HepG2 (cell line): ENCODE results near the gene GABBR2. TPM values are rescaled to one million over a fixed set of nuclear protein-coding genes. Genes with fewer than 3 reads are reported as not detected.
"Not testable (repeated sequence)": the region's sequence is repeated elsewhere in the genome, so short reads cannot be mapped to it uniquely, and the experiment has no call there.

Experiments
- ATAC-seq: fragments of 200-7000 bp; cut with Tn5 transposase; 3 replicates; pipeline ENCODE4 v1.9.1; 2020; ENCODE audit warnings: mild to moderate bottlenecking, moderate library complexity
- BruUV-seq: library from RNA; stranded (reverse); fragments of 400-500 nt; replicated peaks from 2 replicates; lab custom pipeline; 2021; lab: Mats Ljungman, UMichigan
- CTCF ChIA-PET: fragments of 300-600 bp; formaldehyde crosslinking; extraction: SDS; loops from one replicate; lab custom pipeline; 2021; ENCODE audit warnings: low total read pairs, inconsistent platforms, low intra/inter-chr PET ratio; lab: Yijun Ruan, JAX
- POLR2A ChIA-PET: fragments of 350-600 bp; sonication (Branson Sonifier 250); formaldehyde crosslinking; loops from one replicate; lab custom pipeline; 2020; ENCODE audit warnings: antibody characterized with exemption, inconsistent platforms; lab: Yijun Ruan, JAX
- DNase-seq: peaks from one replicate; pipeline ENCODE4 v3.0.0-alpha.2; 2015; ENCODE audit warnings: low spot score
- FAIRE-seq: peaks from 3 replicates; lab custom pipeline; 2011; peaks lifted over from hg19 to GRCh38; lab: Jason Lieb, UNC
- H2AFZ ChIP-seq: one replicate; pipeline ENCODE4 v1.6.1; 2011; ENCODE audit warnings: low read length, inconsistent platforms
- H3K27ac ChIP-seq: fragments of 300-600 bp; 3 replicates; pipeline ENCODE4 v1.8.0; 2011; ENCODE audit warnings: mixed run types, mild to moderate bottlenecking, mixed read lengths, low read length, inconsistent platforms; ENCODE audit not compliant: insufficient read depth; ENCODE audit errors: extremely low read length
- H3K27me3 ChIP-seq, 2 experiments: fragments of 200-600 bp in 1 of 2; 2 replicates in 1 of 2; 3 replicates in 1 of 2; pipeline versions ENCODE4 v1.6.0 to v1.8.0; 2011; ENCODE audit warnings: low read length in 2 of 2, mild to moderate bottlenecking in 2 of 2, moderate library complexity in 2 of 2, inconsistent platforms in 1 of 2; ENCODE audit not compliant: insufficient read depth in 2 of 2, control insufficient read depth in 1 of 2
- H3K36me3 ChIP-seq, 2 experiments: fragments of 200-600 bp in 1 of 2; replicated peaks in 1 of 2; 2 replicates in 1 of 2; 3 replicates in 1 of 2; pipeline versions ENCODE4 v1.5.1 to v1.8.0; 2011; ENCODE audit warnings: low read length in 2 of 2, inconsistent platforms in 1 of 2; ENCODE audit not compliant: insufficient read depth in 2 of 2, control insufficient read depth in 1 of 2
- H3K4me1 ChIP-seq: 2 replicates; pipeline ENCODE4 v1.5.1; 2012; ENCODE audit warnings: low read length, inconsistent platforms; ENCODE audit not compliant: insufficient read depth
- H3K4me2 ChIP-seq: 2 replicates; pipeline ENCODE4 v1.6.0; 2011; ENCODE audit warnings: low read depth, low read length, inconsistent platforms
- H3K4me3 ChIP-seq, 3 experiments: fragments of 200-600 bp in 1 of 3; sonication (generic), shearing (Covaris generic) in 1 of 3; replicated peaks in 1 of 3; 2 replicates each; pipeline ENCODE4 v1.5.1; 2011 to 2016; ENCODE audit warnings: low read length in 3 of 3, inconsistent platforms in 2 of 3, low read depth in 2 of 3, mild to moderate bottlenecking in 2 of 3, control low read depth in 1 of 3, mixed read lengths in 1 of 3; ENCODE audit not compliant: insufficient read depth in 1 of 3
- H3K79me2 ChIP-seq: one replicate; pipeline ENCODE4 v1.6.1; 2011; ENCODE audit warnings: low read length, inconsistent platforms; ENCODE audit not compliant: insufficient read depth
- H3K9ac ChIP-seq: 2 replicates; pipeline ENCODE4 v1.6.0; 2011; ENCODE audit warnings: mild to moderate bottlenecking, low read depth, low read length, inconsistent platforms; ENCODE audit not compliant: insufficient read depth
- H3K9me3 ChIP-seq: 2 replicates; pipeline ENCODE4 v1.5.1; 2012; ENCODE audit warnings: mild to moderate bottlenecking, low read length
- H4K20me1 ChIP-seq: 2 replicates; pipeline ENCODE4 v1.6.0; 2011; ENCODE audit warnings: inconsistent platforms, mild to moderate bottlenecking, low read length, moderate library complexity; ENCODE audit not compliant: insufficient read depth
- SAP130 ChIP-seq: IDR thresholded peaks from 2 replicates; pipeline ENCODE4 v1.6.1; 2016; ENCODE audit warnings: low read depth
- TARDBP ChIP-seq: sonication (generic); formaldehyde crosslinking; IDR thresholded peaks from 2 replicates; pipeline ENCODE4 v1.8.0; 2022; ENCODE audit warnings: mild to moderate bottlenecking, missing genetic modification reagents
- ZBTB37 ChIP-seq: sonication (generic); formaldehyde crosslinking; IDR thresholded peaks from 2 replicates; pipeline ENCODE4 v1.4.0; 2020; ENCODE audit warnings: mild to moderate bottlenecking, missing genetic modification reagents
- ZFP82 ChIP-seq: sonication (generic); formaldehyde crosslinking; IDR thresholded peaks from 2 replicates; pipeline ENCODE4 v1.5.1; 2020; ENCODE audit warnings: mild to moderate bottlenecking, missing genetic modification reagents, borderline replicate concordance
- ZNF451 ChIP-seq: sonication (generic); formaldehyde crosslinking; IDR thresholded peaks from 2 replicates; pipeline ENCODE4 v1.5.0; 2020; ENCODE audit warnings: mild to moderate bottlenecking, missing genetic modification reagents
- ZNF615 ChIP-seq: sonication (generic); formaldehyde crosslinking; IDR thresholded peaks from 2 replicates; pipeline ENCODE4 v1.5.0; 2020; ENCODE audit warnings: mild to moderate bottlenecking, missing genetic modification reagents, borderline replicate concordance
- WGBS: methylation state at CpG from one replicate; pipeline ENCODE4 v1.1.6; 2017; ENCODE audit warnings: low lambda C conversion rate; 5-methylcytosine and 5-hydroxymethylcytosine counted together
- in situ Hi-C: cut with HindIII; loops from 2 replicates; pipeline ENCODE4 v1.10.0; 2017; ENCODE audit warnings: low pct_unique_long_range_greater_than_20kb; ENCODE audit not compliant: extremely low pct_ligation_motif_present
- intact Hi-C: fragments of 100-400 bp; cut with micrococcal nuclease; formaldehyde crosslinking; loops from one replicate; pipeline ENCODE4 v1.10.0; 2022; ENCODE audit not compliant: unreplicated experiment
- polyA plus RNA-seq, 8 experiments: library from polyadenylated mRNA; depleted of rRNA in 3 of 8; stranded (reverse) in 7 of 8; unstranded in 1 of 8; fragments of >200 nt; fragmentation: Illumina TruSeq in 4 of 8; extraction: Trizol in 4 of 8; gene quantifications; 2 replicates each; pipeline versions ENCODE4 v1.2.1 to v1.2.3, GENCODE V29; 2011 to 2016; ENCODE audit warnings: low read depth in 4 of 8, missing spikeins in 1 of 8, mixed read lengths in 1 of 8; ENCODE audit not compliant: insufficient read depth in 1 of 8
- total RNA-seq, 5 experiments: library from RNA; depleted of rRNA; stranded (reverse); fragments of >200 nt; fragmentation: Illumina TruSeq; extraction: Trizol; gene quantifications; 2 replicates each; pipeline ENCODE4 v1.2.3, GENCODE V29; 2016; ENCODE audit warnings: low read depth in 1 of 5
- TF ChIP-seq, protein P1 (sequence below): sonication (generic); formaldehyde crosslinking; IDR thresholded peaks from 2 replicates; pipeline ENCODE4 v1.8.0; 2023; ENCODE audit warnings: mild to moderate bottlenecking, missing genetic modification reagents
- TF ChIP-seq, protein P2 (sequence below): IDR thresholded peaks from 2 replicates; pipeline ENCODE4 v1.6.1; 2016; ENCODE audit warnings: low read depth, missing genetic modification reagents, missing compliant biosample characterization

GABBR2 gene
- total and polyA plus RNA-seq, 2 of the 13 experiments (the other 11 are each of a cell fraction or from before 2014, with no cell fraction given): 0.02 TPM; not detected in 1

- TF ChIP-seq, protein P1, sequence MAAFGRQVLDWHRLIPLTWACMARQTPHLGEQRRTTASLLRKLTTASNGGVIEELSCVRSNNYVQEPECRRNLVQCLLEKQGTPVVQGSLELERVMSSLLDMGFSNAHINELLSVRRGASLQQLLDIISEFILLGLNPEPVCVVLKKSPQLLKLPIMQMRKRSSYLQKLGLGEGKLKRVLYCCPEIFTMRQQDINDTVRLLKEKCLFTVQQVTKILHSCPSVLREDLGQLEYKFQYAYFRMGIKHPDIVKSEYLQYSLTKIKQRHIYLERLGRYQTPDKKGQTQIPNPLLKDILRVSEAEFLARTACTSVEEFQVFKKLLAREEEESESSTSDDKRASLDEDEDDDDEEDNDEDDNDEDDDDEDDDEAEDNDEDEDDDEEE (CRISPR knock-in tag): no peak
- TF ChIP-seq TARDBP (CRISPR knock-in tag) (no peak), ZNF615 (CRISPR knock-in tag) (no peak), ZFP82 (no peak)
Measured at GRCh38 chr9:98501819-98502218, 206.9 kb downstream of the GABBR2 start (continued).

DNA sequence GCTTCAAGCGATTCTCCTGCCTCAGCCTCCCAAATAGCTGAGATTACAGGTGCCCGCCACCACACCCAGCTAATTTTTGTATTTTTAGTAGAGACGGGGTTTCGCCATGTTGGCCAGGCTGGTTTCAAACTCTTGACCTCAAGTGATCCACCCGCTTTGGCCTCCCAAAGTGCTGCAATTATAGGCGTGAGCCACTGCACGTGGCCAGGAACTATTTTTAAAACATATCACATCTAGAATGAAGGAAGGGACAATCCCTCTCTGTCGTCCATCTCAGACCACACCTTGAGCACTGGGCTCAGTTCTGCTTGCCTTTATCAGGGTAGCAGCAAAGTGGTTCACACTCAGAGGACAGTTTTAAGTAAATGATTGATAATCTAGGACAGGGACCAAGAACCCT, 207.5 kb downstream of the GABBR2 start:
- H2AFZ ChIP-seq, ATAC-seq, H3K4me3 ChIP-seq, H3K9ac ChIP-seq, H3K79me2 ChIP-seq, intact Hi-C loops, H3K4me2 ChIP-seq, H3K4me1 ChIP-seq, H3K27ac ChIP-seq, H3K36me3 ChIP-seq, POLR2A ChIA-PET, in situ Hi-C loops, H4K20me1 ChIP-seq, DNase-seq, BruUV-seq, H3K27me3 ChIP-seq, H3K9me3 ChIP-seq, FAIRE-seq, CTCF ChIA-PET: not testable (repeated sequence)
- WGBS: 41% methylated on average over 8 of the region's 8 CpGs

DNA sequence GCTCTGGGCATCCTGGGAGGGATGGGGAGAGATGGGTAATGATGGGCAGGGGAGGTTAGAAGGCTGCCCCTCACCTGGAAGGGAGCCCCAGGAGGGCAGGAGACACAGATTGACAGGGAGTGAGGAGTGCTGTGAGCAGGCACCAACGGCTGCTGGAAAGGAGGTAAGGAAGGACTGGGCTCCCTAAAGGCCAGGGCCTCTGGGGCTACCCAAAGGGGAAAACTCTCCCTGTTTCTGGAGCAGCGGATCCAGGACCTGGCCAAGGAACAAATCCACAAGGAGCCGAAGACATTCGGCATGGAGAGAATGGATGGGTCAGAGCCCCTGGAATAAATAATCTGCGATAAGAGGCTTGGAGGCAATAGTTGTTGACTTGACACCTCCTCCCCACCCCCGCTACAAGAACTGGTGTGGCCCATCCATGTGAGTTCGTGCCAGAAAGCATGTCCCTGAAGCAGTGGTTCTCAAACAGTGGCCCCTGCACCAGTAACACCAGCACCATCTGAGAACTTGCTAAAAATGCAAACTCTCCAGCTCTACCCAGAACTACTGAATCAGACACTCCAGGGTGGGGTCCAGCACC, 208.3 kb downstream of the GABBR2 start:
- no TSS peak for BruUV-seq
- in situ Hi-C loops: no loop called here
- no peak for FAIRE-seq
- intact Hi-C loops: no loop called here
- Histone ChIP-seq H3K79me2 (no peaks in the 10 kb centered on the region), H4K20me1 (no peaks in the 10 kb centered on the region), H2AFZ (no peak overlapping the region), H3K27me3 (peaks cover 0 to 6% of the 10 kb centered on the region in 2 experiments; a peak in 1 of 5 replicates), H3K9me3 (no peaks in the 10 kb centered on the region), H3K36me3 (no peaks in the 10 kb centered on the region), H3K9ac (no peak overlapping the region), H3K4me2 (no peak overlapping the region), H3K4me3 (no peak overlapping the region), H3K27ac (no peak overlapping the region), H3K4me1 (no peaks in the 10 kb centered on the region)
- no peak for DNase-seq
- 48% methylated on average over 6 of the region's 7 CpGs for WGBS
- ChIA-PET CTCF (no interaction called here), POLR2A (no interaction called here)
- ATAC-seq: no peak
- TF ChIP-seq ZBTB37 (CRISPR knock-in tag) (no peak), SAP130 (no peak), ZNF451 (CRISPR knock-in tag) (no peak)
- TF ChIP-seq, protein P2, sequence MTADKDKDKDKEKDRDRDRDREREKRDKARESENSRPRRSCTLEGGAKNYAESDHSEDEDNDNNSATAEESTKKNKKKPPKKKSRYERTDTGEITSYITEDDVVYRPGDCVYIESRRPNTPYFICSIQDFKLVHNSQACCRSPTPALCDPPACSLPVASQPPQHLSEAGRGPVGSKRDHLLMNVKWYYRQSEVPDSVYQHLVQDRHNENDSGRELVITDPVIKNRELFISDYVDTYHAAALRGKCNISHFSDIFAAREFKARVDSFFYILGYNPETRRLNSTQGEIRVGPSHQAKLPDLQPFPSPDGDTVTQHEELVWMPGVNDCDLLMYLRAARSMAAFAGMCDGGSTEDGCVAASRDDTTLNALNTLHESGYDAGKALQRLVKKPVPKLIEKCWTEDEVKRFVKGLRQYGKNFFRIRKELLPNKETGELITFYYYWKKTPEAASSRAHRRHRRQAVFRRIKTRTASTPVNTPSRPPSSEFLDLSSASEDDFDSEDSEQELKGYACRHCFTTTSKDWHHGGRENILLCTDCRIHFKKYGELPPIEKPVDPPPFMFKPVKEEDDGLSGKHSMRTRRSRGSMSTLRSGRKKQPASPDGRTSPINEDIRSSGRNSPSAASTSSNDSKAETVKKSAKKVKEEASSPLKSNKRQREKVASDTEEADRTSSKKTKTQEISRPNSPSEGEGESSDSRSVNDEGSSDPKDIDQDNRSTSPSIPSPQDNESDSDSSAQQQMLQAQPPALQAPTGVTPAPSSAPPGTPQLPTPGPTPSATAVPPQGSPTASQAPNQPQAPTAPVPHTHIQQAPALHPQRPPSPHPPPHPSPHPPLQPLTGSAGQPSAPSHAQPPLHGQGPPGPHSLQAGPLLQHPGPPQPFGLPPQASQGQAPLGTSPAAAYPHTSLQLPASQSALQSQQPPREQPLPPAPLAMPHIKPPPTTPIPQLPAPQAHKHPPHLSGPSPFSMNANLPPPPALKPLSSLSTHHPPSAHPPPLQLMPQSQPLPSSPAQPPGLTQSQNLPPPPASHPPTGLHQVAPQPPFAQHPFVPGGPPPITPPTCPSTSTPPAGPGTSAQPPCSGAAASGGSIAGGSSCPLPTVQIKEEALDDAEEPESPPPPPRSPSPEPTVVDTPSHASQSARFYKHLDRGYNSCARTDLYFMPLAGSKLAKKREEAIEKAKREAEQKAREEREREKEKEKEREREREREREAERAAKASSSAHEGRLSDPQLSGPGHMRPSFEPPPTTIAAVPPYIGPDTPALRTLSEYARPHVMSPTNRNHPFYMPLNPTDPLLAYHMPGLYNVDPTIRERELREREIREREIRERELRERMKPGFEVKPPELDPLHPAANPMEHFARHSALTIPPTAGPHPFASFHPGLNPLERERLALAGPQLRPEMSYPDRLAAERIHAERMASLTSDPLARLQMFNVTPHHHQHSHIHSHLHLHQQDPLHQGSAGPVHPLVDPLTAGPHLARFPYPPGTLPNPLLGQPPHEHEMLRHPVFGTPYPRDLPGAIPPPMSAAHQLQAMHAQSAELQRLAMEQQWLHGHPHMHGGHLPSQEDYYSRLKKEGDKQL (CRISPR knock-in tag): no peak
